ENCODE measurements around the gene TTLL9. TPM values are rescaled to one million over a fixed set of nuclear protein-coding genes. Genes with fewer than 3 reads are reported as not detected.

The TTLL9 gene
- total RNA-seq, 4 donors from 2014 or later = 0.16 TPM; not detected in 3

DNA sequence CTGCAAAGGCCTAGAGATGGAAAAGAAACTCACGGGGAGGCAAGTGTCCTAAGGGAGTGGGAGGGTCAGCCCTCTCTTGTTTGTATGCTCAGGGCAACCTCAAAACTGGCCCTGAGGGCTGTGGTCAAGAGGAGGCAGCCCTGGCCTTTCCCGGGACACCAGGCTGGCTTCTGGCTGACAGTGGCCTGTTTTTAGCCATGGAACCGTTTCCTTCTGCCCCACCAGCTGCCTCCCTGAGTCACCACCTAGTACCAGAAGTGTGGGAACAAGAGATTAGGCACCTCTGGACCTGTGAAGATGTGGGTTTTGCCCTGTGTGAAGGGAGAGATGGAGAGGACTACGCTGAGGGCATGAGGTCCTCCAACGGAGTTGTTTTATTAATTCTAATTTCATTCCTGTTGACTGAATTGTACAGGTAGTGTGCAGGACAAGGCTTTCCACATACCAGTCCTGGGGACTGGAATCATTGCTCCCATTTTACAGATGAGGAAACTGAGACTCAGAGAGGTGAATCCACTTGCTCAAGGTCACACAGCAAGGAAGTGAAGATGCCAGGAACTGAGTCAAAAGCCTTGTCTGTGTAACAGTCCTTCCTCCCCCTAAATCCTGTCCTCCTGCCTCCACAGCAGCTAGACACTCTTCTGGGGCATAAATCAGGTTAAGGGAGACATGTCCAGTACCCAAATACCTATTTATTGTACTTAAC lies 30.5 kb upstream of the TTLL9 start:
- no peak overlapping the region for H3K4me3 ChIP-seq (ENCODE audit: low read depth, poor library complexity, severe bottlenecking)
- no peak for DNase-seq (ENCODE audit: low spot score in 2 of 2)
- TF ChIP-seq, protein P1, sequence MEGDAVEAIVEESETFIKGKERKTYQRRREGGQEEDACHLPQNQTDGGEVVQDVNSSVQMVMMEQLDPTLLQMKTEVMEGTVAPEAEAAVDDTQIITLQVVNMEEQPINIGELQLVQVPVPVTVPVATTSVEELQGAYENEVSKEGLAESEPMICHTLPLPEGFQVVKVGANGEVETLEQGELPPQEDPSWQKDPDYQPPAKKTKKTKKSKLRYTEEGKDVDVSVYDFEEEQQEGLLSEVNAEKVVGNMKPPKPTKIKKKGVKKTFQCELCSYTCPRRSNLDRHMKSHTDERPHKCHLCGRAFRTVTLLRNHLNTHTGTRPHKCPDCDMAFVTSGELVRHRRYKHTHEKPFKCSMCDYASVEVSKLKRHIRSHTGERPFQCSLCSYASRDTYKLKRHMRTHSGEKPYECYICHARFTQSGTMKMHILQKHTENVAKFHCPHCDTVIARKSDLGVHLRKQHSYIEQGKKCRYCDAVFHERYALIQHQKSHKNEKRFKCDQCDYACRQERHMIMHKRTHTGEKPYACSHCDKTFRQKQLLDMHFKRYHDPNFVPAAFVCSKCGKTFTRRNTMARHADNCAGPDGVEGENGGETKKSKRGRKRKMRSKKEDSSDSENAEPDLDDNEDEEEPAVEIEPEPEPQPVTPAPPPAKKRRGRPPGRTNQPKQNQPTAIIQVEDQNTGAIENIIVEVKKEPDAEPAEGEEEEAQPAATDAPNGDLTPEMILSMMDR (IDR thresholded peaks at IDR 0.05) = no peak
- intact Hi-C loops (cut with DNase I; ENCODE audit: low total_unique reads) = no loop called here
- 59 to 69% methylated on average over 5 of the region's 5 CpGs for WGBS, 2 donors

DNA sequence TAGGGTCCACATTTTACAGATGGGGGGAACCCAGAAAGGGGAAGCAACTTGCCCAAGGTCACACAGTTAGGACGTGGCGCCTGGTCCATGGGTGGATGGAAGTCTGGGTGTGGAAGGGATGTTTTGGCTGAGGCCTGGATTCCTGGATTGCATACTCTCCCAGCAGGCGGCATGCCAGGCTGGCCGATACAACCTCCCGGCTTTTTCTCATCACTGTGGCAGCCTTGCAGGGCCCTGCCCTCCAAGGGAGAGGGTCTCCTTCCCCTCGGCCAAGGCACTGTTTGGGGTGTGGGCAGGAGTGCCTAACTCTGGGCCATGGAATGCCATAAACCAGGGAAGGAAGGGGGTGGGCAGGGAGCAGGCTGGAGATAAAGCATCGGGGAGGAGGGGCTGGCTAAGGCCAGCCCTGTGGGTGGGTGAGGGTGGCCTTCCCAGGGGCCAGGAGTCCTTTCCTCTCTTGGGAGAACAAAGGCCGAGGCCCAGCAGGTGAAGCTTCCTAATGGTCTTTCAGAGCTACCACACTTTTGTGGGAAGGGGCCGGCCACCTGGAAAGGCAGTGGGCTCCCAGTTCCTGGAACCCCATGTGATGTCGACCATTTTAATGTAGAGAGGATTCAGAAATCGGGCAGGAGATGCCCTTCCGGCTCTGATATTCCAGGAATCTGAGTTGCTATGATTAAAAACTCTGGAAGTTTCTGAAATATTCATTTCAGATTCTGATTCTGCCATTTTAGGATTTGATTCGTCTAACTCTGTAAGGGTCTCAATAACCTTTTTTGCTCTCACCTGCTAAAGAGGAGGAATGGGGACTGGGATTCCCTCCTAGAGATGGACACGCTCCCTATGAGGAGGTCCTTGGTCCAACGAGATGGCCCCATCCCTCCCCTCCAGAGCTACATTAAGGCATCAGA lies 29.3 kb upstream of the TTLL9 start:
- intact Hi-C loops (cut with DNase I; ENCODE audit: low total_unique reads) = no loop called here
- H3K4me3 ChIP-seq (ENCODE audit: low read depth, poor library complexity, severe bottlenecking) = no peak overlapping the region
- DNase-seq (ENCODE audit: low spot score in 2 of 2) = no peak
- 67 to 84% methylated on average over 15 of the region's 15 CpGs for WGBS, 2 donors
- TF ChIP-seq, protein P1 (IDR thresholded peaks at IDR 0.05) = no peak
- no peak for TF ChIP-seq POLR2A (IDR thresholded peaks at IDR 0.05)

DNA sequence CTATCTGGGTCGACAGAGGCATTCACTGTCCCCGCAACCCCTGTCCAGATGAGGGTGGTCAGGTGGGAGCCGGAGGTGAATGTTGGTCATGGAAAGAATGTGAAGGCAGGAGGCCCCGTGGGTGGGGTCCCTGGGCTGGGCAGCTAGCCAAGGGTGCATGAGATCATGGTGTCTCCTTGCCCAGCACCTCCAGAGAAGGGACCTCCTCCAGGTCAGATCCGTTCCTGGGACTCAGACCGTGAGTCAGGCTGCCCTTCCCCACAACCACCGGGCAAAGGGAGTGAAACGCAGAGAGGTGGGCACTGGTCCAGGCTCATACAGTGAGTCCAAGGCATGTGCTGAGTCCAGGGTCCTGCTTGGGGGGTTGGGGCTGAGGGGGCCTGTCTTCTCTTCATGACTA lies 28.5 kb upstream of the TTLL9 start:
- TF ChIP-seq, protein P1 (IDR thresholded peaks at IDR 0.05) = no peak
- intact Hi-C loops (cut with DNase I; ENCODE audit: low total_unique reads) = no loop called here
- no peak for DNase-seq (ENCODE audit: low spot score in 2 of 2)
- H3K4me3 ChIP-seq (ENCODE audit: low read depth, poor library complexity, severe bottlenecking) = no peak overlapping the region
- WGBS, 2 donors = 51 to 67% methylated on average over 7 to 8 of the region's 8 CpGs

DNA sequence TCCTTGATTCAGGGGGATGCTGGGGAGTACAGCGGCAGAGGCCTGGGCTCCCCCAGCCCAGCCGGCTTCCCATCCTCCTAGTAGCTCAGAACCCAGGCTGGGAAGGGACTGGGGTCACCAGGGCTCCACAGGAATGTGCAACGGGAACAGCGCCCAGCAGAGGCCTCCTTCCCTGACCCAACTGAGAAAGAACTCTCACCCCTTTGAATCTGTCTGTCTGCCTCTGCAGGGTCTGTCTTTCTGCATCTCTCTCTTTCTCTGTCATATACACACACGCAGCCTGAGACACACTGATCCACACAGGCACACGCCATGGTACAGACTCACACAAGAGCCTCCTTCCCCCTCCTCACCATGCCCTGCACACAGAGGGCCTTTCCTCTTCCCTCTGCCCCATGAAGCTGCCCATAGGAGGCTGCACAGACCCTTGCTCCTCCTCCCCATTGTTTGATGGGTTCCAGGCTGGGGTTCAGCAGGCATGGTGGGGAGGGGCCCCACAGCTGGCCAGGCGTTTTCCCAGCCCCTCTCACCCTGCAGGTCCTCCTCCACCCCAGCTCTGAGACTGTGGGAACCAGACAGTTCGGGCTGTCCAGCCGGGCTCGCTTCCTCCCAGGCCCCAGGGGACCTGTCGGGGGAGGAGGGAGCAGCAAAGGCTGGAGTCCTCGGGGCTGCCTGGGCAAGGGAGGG lies 27.8 kb upstream of the TTLL9 start:
- intact Hi-C loops (cut with DNase I; ENCODE audit: low total_unique reads) = no loop called here
- no peak for DNase-seq (ENCODE audit: low spot score in 2 of 2)
- no peak overlapping the region for H3K4me3 ChIP-seq (ENCODE audit: low read depth, poor library complexity, severe bottlenecking)
- TF ChIP-seq, protein P1 (IDR thresholded peaks at IDR 0.05) = no peak
- TF ChIP-seq POLR2A (IDR thresholded peaks at IDR 0.05) = no peak
- WGBS, 2 donors = 69 to 73% methylated on average over 9 to 12 of the region's 12 CpGs

DNA sequence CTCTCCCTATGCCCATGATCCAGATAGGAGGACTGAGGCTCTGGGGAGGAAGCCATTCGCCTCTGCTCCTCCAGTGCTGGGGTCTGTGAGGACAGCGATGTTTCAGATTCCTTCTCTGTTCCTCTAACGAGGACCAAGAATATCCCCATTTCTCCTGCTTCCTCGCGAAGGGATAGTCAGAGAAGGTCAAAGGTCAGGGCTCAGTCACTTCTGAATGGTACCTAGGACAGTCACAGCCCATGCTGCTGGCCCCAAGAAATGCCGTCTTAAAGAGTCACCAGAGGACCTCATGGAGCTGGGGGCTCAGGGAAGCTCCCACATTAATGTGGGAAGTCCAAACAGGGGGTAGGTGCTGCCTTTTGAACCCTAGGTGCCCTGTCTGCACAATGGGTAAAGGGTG lies 27.1 kb upstream of the TTLL9 start:
- 58 to 74% methylated on average over 5 to 6 of the region's 6 CpGs for WGBS, 2 donors
- TF ChIP-seq, protein P1 (IDR thresholded peaks at IDR 0.05) = no peak
- no peak for TF ChIP-seq POLR2A (IDR thresholded peaks at IDR 0.05)
- no peak overlapping the region for H3K4me3 ChIP-seq (ENCODE audit: low read depth, poor library complexity, severe bottlenecking)
- DNase-seq (ENCODE audit: low spot score in 2 of 2) = no peak
- intact Hi-C loops (cut with DNase I; ENCODE audit: low total_unique reads) = no loop called here

Measured in lower leg skin (tissue), 4 donors.